Measurements from ENCODE around the gene ZSCAN12. TPM values are rescaled to one million over a fixed set of nuclear protein-coding genes. Genes with fewer than 3 reads are reported as not detected.
A peak's percentile ranks its signal among the peaks of the same experiment; 100 is the strongest.

Gene ZSCAN12
- total and polyA plus RNA-seq, 2 of the 13 experiments (the other 11 are each of a cell fraction or from before 2014, with no cell fraction given) = 2.8 to 8.9 TPM

- TF ChIP-seq ZNF275 (CRISPR knock-in tag; IDR thresholded peaks at IDR 0.05; ENCODE audit: borderline replicate concordance) (peak; percentile 73; the same call in 1 of the 2 replicates), NR1H2 (CRISPR knock-in tag; IDR thresholded peaks at IDR 0.05; ENCODE audit: borderline replicate concordance, low read depth) (no peak), FOXK2 (IDR thresholded peaks at IDR 0.05) (no peak), CBX5 (CRISPR knock-in tag; IDR thresholded peaks at IDR 0.05; ENCODE audit: borderline replicate concordance) (peak; percentile 81; the same call in 1 of the 2 replicates), EP300 (IDR thresholded peaks at IDR 0.05; ENCODE audit: low read depth in 2 of 2, low read length in 2 of 2) (peak in 1 of 2 experiments; percentile 35; a peak in 2 of 4 replicates), EP300 (CRISPR knock-in tag; IDR thresholded peaks at IDR 0.05; ENCODE audit: borderline replicate concordance) (peak; percentile 29; the same call in 1 of the 2 replicates), SRSF4 (IDR thresholded peaks at IDR 0.05; ENCODE audit: low read depth, low read length, poor library complexity, severe bottlenecking) (no peak), AKAP8 (CRISPR knock-in tag; IDR thresholded peaks at IDR 0.05) (peak; percentile 49; the same call in 1 of the 2 replicates), CBFB (CRISPR knock-in tag; IDR thresholded peaks at IDR 0.05) (peak; percentile 42), HIC2 (CRISPR knock-in tag; IDR thresholded peaks at IDR 0.05; ENCODE audit: low read depth) (no peak), ZSCAN30 (CRISPR knock-in tag; IDR thresholded peaks at IDR 0.05) (no peak), ZNF326 (CRISPR knock-in tag; IDR thresholded peaks at IDR 0.05; ENCODE audit: borderline replicate concordance) (no peak), ATM (IDR thresholded peaks at IDR 0.05; ENCODE audit: borderline replicate concordance) (no peak), MXD4 (CRISPR knock-in tag; IDR thresholded peaks at IDR 0.05) (peak; percentile 97), ZNF138 (CRISPR knock-in tag; IDR thresholded peaks at IDR 0.05; ENCODE audit: low read depth) (0 out of 2 replicates have a peak, but pooled peaks have one; percentile 56), NRL (CRISPR knock-in tag; IDR thresholded peaks at IDR 0.05; ENCODE audit: borderline replicate concordance) (peak; percentile 96; the same call in 1 of the 2 replicates), ZNF224 (CRISPR knock-in tag; IDR thresholded peaks at IDR 0.05) (peak; percentile 67; the same call in 1 of the 2 replicates)
- TF ChIP-seq, protein P1, sequence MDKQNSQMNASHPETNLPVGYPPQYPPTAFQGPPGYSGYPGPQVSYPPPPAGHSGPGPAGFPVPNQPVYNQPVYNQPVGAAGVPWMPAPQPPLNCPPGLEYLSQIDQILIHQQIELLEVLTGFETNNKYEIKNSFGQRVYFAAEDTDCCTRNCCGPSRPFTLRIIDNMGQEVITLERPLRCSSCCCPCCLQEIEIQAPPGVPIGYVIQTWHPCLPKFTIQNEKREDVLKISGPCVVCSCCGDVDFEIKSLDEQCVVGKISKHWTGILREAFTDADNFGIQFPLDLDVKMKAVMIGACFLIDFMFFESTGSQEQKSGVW (CRISPR knock-in tag; IDR thresholded peaks at IDR 0.05; ENCODE audit: borderline replicate concordance) = no peak
These were observed 16.1 kb downstream of the ZSCAN12 start (continued) for GRCh38 chr6:28383235-28384142.

All from HepG2 (cell line).